GM18517 (cell line): ENCODE measurements around the gene TBCE.
A peak's percentile ranks its signal among the peaks of the same experiment; 100 is the strongest.

Experiments
- ATAC-seq: cut with Tn5 transposase; IDR thresholded peaks from one replicate; pipeline ENCODE4 v1.9.1; 2021; ENCODE audit warnings: mild to moderate bottlenecking, moderate library complexity; ENCODE audit not compliant: unreplicated experiment

Gene TBCE, protein sequence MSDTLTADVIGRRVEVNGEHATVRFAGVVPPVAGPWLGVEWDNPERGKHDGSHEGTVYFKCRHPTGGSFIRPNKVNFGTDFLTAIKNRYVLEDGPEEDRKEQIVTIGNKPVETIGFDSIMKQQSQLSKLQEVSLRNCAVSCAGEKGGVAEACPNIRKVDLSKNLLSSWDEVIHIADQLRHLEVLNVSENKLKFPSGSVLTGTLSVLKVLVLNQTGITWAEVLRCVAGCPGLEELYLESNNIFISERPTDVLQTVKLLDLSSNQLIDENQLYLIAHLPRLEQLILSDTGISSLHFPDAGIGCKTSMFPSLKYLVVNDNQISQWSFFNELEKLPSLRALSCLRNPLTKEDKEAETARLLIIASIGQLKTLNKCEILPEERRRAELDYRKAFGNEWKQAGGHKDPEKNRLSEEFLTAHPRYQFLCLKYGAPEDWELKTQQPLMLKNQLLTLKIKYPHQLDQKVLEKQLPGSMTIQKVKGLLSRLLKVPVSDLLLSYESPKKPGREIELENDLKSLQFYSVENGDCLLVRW

DNA sequence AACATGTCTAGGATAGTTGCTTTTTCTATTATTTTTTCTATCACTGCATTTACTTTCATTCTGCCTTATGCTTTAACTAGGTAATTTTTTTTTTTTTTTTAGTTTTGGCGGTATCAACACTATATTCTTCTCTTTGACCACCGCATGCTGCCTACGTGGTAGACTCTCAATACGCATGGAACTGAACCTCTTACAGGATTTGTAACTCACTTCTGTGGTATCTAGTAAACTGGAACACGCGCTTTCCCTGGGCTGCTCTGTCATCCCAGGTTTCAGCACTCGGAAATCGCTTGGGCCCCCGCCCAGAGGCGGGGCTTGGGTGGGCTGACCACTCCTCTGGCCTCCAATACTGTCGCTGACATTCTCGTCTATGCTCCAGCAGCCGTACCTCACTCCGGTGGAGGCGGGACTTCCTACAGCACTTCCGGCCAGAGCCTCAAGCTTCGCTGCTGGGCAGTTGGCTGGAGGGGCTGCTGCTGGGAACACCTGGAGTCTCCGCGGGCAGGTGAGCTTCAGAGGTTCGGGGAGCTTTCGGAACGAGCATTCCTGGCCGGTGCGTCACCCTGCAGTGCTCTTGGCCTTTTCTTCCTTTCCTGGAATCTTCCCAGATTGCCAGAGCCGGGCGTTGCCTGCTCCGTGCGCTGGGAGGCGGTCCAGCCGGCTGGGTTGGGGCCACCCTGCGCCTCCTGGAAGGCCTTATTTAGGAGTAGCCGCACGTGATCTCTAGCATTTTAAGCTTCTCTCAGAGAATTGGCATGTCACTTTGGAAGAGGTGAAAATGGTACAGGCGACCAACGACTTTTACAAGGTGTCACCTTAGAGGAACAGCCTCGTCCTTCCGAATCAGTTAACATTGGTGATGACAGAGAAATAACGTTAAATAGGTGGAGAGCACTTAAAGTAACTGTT, at the start of gene TBCE:
Gene TBCE (plus strand): TSS at position 428 of the 909 bp plus-strand sequence. CDS start 12,623 bp downstream, outside the sequence.
- ATAC-seq: peak; percentile 99

DNA sequence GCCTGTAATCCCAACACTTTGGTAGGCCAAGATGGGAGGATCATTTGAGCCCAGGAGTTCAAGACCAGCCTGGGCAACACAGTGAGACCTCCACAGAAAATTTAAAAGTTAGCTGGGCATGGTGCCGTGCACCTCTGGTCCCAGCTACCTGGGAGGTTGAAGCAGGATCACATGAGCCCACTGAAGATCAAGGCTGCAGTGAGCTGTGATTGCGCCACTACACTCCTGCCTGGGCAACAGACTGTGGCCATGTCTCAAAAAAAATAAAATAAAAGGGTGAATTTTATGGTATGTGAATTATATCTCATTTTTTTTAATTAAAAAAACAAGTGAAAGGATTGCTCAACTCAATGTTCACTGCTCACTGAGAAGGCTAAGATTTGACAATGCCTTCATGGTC, 48.0 kb upstream of the TBCE start:
- no peak for ATAC-seq

DNA sequence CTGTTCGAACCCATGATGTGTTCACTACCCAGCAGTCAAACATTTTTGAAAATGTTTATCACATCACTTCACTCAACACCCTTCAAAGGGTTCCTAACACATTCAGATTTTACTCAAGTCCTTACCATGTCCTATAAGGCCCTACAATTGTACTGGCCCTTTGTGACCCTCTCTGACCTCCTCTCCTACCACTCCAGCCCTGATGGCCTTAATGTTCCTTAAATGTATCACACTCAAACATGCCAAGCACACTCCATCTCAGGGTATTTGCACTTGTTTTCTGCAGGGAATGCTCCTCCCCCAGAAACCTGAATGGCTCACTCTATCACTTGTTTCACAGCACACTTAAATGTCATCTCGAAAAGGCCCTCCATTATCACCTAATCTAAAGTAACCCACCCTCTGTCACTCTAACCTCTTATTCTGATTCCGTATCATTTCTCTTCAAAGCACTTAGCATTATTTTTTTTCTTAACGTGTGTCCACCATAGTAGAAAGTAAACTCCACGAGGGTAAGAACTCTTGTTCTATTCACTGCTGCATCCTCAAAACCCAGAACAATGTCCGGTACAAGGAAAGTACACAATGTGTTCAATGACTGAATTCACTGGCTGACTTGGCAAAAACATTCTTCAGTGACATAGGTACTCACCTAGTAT, 46.6 kb upstream of the TBCE start:
- ATAC-seq: no peak

DNA sequence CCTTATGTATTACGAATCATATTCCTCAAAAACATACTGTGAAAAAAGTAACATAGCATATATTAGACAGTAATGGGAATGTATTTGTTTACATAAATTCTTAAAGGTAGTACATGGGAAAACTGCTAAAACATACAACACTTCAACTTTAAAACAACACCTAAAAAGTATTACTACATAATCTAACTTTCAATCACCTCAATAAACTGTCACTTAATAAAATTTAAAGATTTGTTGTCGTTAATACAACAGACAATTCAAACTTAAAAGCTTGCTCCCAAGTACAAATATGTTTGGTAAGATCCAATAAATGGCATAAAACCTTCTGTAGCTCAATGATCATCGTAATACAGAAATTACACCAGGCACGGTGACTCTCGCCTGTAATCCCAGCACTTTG, 42.9 kb upstream of the TBCE start:
- ATAC-seq: no peak

DNA sequence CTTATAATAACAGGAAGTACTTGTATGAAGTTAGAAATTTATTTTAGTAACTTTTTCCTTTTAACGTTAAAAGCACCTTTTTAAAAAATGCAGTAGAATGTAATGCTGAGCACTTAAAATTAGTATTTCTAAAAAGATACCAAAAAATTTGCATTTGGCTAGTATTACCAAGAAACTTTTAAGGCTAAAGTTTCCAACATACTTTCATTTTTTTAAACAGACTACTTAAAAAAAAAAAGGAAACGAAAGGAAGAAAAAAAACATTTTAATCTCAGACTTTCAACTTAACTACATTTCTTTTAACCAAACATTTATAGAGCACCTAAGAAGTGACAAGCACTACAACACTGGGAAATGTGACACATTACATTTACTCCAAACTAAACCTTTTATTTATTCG, 42.1 kb upstream of the TBCE start:
- ATAC-seq: no peak

DNA sequence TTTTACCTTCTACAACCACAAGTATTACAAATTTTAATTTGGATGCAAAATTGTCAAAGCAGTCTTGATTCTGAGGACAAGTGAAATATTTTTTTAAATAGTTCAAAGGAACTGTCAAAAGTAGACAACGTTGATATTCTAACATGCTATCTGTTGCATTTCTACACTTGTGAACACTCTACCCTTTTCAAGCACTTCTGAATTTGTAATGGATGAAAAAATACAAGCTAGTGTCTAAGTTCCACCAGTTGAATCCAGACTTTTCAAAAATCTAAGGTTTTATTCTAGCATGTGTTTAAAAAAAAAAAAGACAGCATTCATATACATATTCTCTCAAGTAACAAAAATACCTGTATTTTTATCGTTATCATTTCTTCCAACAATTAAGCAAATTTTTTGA, 41.4 kb upstream of the TBCE start:
- ATAC-seq: no peak

DNA sequence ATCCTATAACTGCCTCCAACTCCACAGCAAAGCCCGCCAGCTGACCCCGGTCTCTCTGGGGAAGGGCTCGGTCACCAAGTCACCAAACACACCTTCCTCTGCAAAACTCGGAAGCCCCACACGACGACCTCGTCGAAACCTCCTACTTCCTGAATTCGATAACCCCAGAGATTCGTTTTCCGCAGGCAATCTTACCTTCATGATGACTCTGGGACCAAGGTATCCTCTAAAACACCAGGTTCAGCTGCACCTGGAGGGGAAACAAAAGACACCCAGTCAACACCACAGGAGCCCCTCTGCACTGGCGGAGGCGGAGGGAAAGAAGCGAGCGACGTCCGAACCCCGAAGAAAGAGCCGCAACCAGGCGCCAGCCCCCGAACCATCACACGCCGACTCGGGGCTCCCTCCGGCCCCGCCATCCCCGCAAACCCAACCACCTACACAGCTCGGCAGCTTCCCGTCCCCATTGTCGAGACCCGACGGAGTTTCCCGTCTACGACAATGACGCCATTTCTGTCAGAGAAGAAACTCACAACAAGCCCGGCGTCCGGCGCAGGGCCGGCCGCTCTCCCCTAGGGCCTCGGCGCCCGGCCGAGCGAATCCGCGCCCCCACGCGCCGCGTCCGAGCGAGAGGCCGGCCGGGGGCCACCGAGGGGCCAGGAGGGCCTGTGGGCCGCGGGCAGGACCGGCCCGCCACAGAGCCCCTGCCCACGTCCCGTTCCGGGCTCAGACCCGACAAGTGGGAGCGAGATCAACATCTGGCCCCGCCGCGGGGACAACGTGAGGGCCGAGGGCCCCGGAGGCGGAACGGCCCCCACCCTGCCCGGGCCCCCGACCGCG, 40.3 kb upstream of the TBCE start:
- ATAC-seq: no peak

DNA sequence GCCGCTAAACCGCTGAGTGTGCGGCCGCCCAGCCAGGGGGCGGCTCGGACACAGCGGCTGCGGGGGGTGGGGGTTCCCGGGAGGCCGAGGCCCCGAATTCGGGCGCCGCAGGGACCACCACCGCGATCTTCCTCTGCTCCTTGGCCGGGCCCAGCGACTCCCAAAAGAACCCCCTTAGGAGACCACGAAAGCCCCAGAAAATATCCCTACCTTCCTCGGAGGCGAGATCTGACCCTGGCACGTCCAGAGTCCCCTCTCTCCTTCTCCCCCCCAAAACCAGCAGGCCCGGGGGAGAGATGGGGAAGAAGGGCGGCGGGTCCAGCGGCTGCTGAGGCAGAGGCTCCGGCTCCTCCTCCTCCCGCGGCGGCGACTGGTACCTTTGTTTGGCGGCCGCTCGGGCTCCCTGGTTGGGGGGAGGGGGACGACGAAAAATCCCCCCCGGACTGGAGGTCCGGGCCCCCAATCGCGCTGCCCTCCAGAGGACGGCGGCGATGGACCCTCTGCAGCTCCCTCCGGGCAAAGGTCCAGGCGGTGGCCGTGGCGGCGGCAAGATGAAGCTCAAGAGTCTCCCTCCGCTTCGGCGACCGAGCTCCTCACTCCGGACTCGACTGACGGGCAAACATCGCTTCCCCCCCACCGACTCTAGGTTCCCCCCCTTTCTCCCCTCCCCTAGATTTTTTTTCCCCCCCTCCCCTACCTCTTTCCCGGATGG, 39.5 kb upstream of the TBCE start, which contains the start of gene ARID4B:
Gene ARID4B (minus strand): TSS at position 621 of the 712 bp plus-strand sequence. CDS start 1,260 bp downstream, outside the sequence.
- peak; percentile 0 for ATAC-seq

DNA sequence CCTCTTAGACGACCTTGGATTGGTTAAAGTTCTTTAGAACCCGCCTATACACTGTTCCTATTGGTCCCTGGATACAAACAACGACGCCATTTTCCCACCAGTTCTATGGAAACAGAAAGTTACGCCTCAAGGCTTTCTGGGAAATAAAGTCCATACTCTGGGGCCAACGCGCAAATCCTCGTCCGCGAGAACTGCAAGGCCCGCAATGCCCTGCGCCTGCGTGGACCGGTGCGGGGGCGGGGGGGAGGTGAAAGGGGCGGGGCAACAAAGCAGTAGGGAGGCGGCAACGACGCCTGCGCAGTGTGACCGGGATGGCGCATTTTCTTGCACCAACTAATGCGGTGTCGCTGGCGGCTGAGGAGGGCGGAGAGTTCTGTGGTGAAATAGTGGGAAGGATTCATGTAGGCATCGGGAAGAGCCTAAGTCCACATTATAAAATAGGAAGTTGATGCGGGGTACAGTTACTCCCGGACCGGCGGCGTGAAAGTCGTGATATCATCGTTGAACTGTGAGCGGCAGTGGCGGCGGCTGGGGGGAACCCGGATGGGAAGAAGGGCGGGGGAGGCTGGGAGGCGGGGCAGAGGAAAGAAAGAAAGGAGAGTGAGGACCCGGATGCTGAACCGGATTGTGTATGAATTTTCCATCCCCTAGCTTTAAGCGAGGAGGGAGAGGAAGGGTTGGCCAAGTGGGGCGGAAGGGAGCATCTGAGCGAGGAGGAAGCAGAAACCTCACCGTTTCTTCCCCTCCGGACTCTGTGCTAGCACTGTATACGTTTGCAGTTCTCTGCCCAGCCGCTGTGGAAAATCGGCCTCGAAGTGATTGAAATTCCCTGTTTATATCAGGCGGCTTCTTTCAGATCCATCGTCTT, 38.7 kb upstream of the TBCE start, which contains the start of gene GGPS1:
Gene GGPS1 (plus strand): TSS at position 300 of the 868 bp plus-strand sequence. CDS start 6,695 bp downstream, outside the sequence.
- ATAC-seq: peak; percentile 54

DNA sequence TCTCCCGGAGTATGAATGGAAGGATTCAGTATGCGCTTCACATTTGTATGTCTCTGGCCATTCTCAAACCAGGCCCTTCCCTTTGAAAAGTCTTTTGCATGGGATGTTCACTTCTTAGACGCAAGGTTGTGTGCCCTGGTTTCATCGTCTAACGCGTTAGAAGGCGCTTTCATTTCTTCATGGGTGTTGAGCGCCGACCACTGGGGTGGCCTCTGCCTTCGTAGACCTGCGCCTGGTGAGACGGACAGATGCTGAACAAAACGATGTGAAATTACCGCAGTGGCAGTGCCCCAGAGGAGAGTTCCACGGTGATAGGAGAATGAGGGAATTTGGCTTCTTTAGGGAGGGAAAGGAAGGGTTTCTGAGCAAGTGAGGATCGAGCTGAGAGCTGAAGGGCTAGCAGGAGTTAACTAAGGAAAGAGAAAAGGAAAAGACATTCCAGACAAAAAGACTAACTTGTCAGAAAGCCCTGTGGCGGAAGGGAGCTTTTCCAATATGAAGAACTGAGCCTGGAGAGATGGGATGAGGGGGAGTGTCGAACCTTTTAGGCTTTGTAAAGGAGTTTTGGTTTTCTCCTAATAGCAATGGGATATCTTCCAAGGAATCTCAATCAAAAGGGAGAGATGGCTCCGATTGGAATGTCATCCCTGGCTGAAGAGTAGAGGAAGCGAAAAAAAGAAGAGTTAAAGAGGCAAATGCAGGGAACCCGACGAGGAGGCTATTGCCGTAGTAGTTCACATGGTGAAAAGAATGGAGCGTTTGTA, 37.9 kb upstream of the TBCE start:
- ATAC-seq: peak; percentile 19

DNA sequence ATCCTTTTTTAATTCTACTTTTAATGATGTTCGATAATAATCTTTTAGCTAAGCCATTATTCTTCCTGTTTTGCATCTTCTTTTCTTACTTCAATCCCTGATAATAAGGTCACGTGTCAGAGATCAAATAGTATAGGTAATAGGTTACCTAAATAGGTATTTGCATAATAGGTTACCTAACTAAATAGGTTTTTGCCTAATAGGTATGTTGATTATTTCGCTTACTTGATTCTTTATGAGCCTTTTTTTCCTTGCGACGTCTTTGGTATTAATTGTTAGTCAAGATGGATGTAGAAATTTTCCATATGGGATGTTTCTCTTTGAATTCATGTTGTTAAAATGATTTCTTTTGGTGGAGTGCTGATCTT, 36.3 kb upstream of the TBCE start:
- ATAC-seq: no peak

DNA sequence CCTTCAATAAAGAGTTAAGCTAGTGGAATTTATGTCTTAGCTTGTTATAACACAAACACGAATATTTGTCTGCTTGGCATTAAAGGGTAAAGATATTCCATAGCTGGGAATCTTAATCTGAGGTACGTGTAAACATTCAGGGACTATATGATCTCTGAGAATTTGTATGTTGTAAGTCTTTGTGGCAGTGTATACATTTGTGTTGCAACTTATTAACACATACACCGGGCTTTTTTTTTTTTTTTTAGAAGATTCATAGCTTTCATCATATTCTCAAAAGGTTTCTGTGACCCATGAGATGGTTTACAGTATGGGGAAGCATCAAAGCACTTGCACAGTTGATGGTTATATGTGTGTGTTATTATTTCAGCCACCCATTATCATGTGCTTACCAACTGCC, 35.8 kb upstream of the TBCE start:
- ATAC-seq: no peak

DNA sequence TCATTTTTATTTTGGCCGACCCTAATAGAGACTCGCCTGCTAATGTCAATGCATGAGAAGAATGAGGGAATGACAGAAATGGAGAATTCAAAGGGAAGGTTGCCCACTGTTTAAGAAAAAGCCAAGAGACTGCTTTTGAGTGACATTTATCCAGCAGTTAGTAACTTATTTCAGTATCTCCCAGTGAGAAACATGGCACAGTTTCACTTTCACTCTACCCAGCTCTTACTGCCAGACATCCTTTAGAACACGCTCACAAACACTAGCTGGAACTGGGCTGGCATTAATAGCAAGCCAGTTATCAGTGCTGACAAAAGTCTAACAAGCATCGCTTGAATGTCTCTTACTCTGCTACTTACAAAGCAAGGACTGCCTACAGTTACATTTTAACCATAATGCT, 30.3 kb upstream of the TBCE start:
- ATAC-seq: no peak

DNA sequence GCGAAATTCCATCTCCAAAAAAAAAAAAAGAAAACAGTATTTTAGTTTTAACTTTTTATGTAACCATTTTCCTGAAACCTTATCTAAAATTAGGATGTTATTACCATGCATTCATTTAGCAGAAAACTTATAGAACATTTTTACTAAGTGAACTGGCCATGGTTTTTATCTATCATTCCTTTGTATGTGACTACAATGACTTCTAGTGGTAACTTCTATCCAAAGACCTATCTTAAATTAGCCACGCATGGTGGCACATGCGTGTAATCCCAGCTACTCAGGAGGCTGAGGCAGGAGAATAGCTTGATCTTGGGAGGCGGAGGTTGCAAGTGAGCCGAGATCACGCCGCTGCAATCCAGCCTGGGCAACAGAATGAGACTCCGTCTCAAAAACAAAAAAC, 27.5 kb upstream of the TBCE start:
- no peak for ATAC-seq

DNA sequence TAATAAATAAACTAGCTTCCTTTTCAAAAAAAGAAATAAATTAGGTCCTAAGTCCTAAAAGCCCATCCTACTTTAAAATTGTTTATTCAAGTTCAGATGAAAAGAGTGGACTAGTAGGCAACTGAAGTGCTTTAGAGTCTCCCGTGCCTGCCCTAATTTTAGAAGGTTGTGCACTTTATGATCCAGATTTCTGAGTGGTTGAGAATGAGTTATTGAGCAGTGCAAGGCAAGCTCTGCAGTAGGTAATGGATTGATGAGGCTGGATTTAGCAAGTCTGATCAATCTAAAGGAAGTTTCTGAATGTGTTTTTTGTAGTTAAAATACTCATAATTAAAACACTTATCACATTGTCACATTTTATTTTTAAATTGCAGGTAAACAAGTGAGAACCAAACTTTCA, 25.9 kb upstream of the TBCE start:
- ATAC-seq: no peak

DNA sequence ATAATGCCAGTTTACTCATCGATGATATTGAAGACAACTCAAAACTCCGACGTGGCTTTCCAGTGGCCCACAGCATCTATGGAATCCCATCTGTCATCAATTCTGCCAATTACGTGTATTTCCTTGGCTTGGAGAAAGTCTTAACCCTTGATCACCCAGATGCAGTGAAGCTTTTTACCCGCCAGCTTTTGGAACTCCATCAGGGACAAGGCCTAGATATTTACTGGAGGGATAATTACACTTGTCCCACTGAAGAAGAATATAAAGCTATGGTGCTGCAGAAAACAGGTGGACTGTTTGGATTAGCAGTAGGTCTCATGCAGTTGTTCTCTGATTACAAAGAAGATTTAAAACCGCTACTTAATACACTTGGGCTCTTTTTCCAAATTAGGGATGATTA, 25.2 kb upstream of the TBCE start:
- no peak for ATAC-seq

DNA sequence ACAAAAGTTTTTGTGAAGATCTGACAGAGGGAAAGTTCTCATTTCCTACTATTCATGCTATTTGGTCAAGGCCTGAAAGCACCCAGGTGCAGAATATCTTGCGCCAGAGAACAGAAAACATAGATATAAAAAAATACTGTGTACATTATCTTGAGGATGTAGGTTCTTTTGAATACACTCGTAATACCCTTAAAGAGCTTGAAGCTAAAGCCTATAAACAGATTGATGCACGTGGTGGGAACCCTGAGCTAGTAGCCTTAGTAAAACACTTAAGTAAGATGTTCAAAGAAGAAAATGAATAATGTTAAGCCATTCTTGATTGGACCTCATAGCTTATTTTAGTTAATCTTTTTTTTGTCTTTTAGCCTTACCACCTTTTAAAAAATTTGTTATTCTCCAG, 24.8 kb upstream of the TBCE start:
- ATAC-seq: no peak

DNA sequence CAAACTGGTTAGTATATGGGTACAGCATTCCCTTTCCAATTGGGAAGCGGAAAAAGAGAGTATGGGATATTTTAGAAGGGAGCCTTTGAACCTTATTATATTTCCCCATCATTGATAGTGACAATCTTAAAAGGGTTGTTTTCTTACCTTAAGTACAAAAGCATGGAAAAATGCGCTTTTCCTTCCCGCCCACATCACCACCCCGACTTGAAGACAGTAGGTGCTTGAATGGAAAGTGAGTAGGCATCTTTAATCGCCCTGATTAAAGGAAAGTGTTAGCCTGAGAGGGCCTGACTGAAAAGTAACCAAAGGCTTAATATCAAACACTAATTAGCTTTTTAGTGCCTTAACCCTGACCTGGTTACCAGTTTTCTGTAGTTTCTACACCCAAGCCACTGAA, 23.5 kb upstream of the TBCE start:
- no peak for ATAC-seq
